ENCODE measurements around the gene SMARCA5.

Gene SMARCA5

GRCh38 chr4:143539670-143540023 is 26.1 kb downstream of the SMARCA5 start:
- DNase-seq, result no peak

- no peak for DNase-seq
Measured at GRCh38 chr4:143549928-143550327, 36.4 kb downstream of the SMARCA5 start.

GRCh38 chr4:143554728-143555597 is 41.5 kb downstream of the SMARCA5 start:
- no peak for DNase-seq

GRCh38 chr4:143555676-143556075 is 42.2 kb downstream of the SMARCA5 start:
- DNase-seq, result no peak

- DNase-seq, result no peak
Measured at GRCh38 chr4:143558286-143558685, 44.8 kb downstream of the SMARCA5 start.

GRCh38 chr4:143558823-143559756 is 45.6 kb downstream of the SMARCA5 start:
- peak; percentile 83 for DNase-seq

- peak; percentile 69 for DNase-seq
Measured at GRCh38 chr4:143559757-143560147, 46.2 kb downstream of the SMARCA5 start.

GRCh38 chr4:143564472-143564871 is 51.0 kb downstream of the SMARCA5 start:
- no peak for DNase-seq

- DNase-seq, result no peak
Measured at GRCh38 chr4:143575331-143575730, 61.8 kb downstream of the SMARCA5 start.

GRCh38 chr4:143581331-143581946 is 67.9 kb downstream of the SMARCA5 start:
- no peak for DNase-seq

- no peak for DNase-seq
Measured at GRCh38 chr4:143585548-143585947, 72.0 kb downstream of the SMARCA5 start.

GRCh38 chr4:143586080-143586479 is 72.6 kb downstream of the SMARCA5 start:
- no peak for DNase-seq

- DNase-seq, result no peak
Measured at GRCh38 chr4:143587703-143588102, 74.2 kb downstream of the SMARCA5 start.

GRCh38 chr4:143597276-143597675 is 83.8 kb downstream of the SMARCA5 start:
- no peak for DNase-seq

GRCh38 chr4:143598816-143599215 is 85.3 kb downstream of the SMARCA5 start:
- no peak for DNase-seq

GRCh38 chr4:143599827-143600226 is 86.3 kb downstream of the SMARCA5 start:
- DNase-seq, result no peak

GRCh38 chr4:143606480-143606879 is 93.0 kb downstream of the SMARCA5 start:
- DNase-seq, result no peak

Data from activated CD8-positive, alpha-beta memory T cell treated with anti-CD3 and anti-CD28 coated beads, Interleukin-2, amount 50 U/mL, for 48 hours (primary cell).